NT2/D1 (cell line): ENCODE results near the gene GALNT5.

Experiments
- DNase-seq: peaks from one replicate; pipeline ENCODE4 v3.0.0-alpha.2; 2011; ENCODE audit warnings: low read depth, low spot score
- H3K27me3 ChIP-seq: 2 replicates; pipeline ENCODE4 v1.6.0; 2011; ENCODE audit warnings: mild to moderate bottlenecking; ENCODE audit not compliant: insufficient read length, insufficient read depth
- H3K36me3 ChIP-seq: 2 replicates; pipeline ENCODE4 v1.6.1; 2011; ENCODE audit warnings: mild to moderate bottlenecking, low read length, mixed read lengths; ENCODE audit not compliant: insufficient read depth, insufficient read length
- H3K4me1 ChIP-seq: 2 replicates; pipeline ENCODE4 v1.5.1; 2011; ENCODE audit not compliant: insufficient read depth, insufficient read length
- H3K4me3 ChIP-seq: 2 replicates; pipeline ENCODE4 v1.5.1; 2011; ENCODE audit warnings: low read depth; ENCODE audit not compliant: insufficient read length
- H3K9ac ChIP-seq: 2 replicates; pipeline ENCODE4 v1.6.0; 2011; ENCODE audit warnings: low read depth; ENCODE audit not compliant: insufficient read length
- H3K9me3 ChIP-seq: 2 replicates; pipeline ENCODE4 v1.5.1; 2011; ENCODE audit warnings: mild to moderate bottlenecking, low read length; ENCODE audit not compliant: insufficient read depth
- SUZ12 ChIP-seq: IDR thresholded peaks from 2 replicates; pipeline ENCODE4 v1.6.1; 2011; ENCODE audit not compliant: insufficient read length, insufficient read depth; ENCODE audit errors: extremely low read depth
- YY1 ChIP-seq: IDR thresholded peaks from 2 replicates; pipeline ENCODE4 v1.6.1; 2011; ENCODE audit not compliant: insufficient read length, insufficient read depth
- ZNF274 ChIP-seq: IDR thresholded peaks from 2 replicates; pipeline ENCODE4 v1.6.1; 2011; ENCODE audit warnings: mild to moderate bottlenecking, low read depth, low read length

The GALNT5 gene

DNA sequence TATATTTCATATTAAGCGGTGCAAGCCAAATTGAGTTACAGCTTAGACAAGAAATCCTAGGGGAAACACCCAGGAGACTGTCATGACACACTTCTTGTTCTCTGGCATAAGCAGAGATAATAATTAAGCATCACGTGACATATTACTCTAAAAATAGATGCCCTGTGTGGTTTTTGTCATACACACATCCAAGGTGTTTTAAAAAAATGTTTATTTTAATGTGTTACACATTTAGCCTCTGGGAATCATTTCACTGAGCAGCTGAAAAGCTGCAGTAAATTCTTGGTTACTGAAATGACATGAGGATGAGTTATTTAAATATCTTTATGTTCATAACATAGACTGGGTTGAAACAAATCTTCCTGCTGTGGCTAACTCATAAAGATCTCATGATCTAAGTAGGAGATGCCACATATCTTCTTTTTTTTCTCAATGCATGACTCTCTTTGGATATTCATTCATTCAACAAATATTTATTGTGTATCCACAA lies 106.2 kb downstream of the GALNT5 start:
- no peaks in the 10 kb centered on the region for H3K36me3 ChIP-seq
- TF ChIP-seq SUZ12, result no peak
- TF ChIP-seq ZNF274, result no peak
- no peak for TF ChIP-seq YY1
- no peak overlapping the region for H3K4me3 ChIP-seq
- H3K27me3 ChIP-seq, result no peaks in the 10 kb centered on the region
- no peak overlapping the region for H3K9ac ChIP-seq
- peaks cover 25% of the 10 kb centered on the region for H3K9me3 ChIP-seq
- DNase-seq, result no peak
- H3K4me1 ChIP-seq, result no peaks in the 10 kb centered on the region
